Breast epithelium (tissue), 3 donors: Measurements from ENCODE around the gene SERPINB7.

ENCODE experiments used
- POLR2A ChIP-seq: fragments of 450-650 bp; IDR thresholded peaks from one replicate; pipeline ENCODE4 v1.6.1; 2016; ENCODE audit warnings: antibody characterized with exemption, mild to moderate bottlenecking, moderate library complexity
- TF ChIP-seq, protein P1 (sequence below), 3 donors: fragments of 450-650 bp; IDR thresholded peaks; one replicate each; pipeline ENCODE4 v1.5.1; 2016 to 2017; ENCODE audit warnings: antibody characterized with exemption in 3 of 3, mild to moderate bottlenecking in 3 of 3, moderate library complexity in 3 of 3

- TF ChIP-seq, protein P1, sequence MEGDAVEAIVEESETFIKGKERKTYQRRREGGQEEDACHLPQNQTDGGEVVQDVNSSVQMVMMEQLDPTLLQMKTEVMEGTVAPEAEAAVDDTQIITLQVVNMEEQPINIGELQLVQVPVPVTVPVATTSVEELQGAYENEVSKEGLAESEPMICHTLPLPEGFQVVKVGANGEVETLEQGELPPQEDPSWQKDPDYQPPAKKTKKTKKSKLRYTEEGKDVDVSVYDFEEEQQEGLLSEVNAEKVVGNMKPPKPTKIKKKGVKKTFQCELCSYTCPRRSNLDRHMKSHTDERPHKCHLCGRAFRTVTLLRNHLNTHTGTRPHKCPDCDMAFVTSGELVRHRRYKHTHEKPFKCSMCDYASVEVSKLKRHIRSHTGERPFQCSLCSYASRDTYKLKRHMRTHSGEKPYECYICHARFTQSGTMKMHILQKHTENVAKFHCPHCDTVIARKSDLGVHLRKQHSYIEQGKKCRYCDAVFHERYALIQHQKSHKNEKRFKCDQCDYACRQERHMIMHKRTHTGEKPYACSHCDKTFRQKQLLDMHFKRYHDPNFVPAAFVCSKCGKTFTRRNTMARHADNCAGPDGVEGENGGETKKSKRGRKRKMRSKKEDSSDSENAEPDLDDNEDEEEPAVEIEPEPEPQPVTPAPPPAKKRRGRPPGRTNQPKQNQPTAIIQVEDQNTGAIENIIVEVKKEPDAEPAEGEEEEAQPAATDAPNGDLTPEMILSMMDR (IDR thresholded peaks at IDR 0.05): no peak
- TF ChIP-seq POLR2A: no peak
Observed at GRCh38 chr18:63783394-63783793, 8.2 kb downstream of the SERPINB7 start.
